Lung microvascular endothelial cell (primary cell): Measurements from ENCODE around the gene KLRC3. TPM values are rescaled to one million over a fixed set of nuclear protein-coding genes. Genes with fewer than 3 reads are reported as not detected.
"Not testable (repeated sequence)": the region's sequence is repeated elsewhere in the genome, so short reads cannot be mapped to it uniquely, and the experiment has no call there.

Experiments
- DNase-seq, 2 donors: peaks; one replicate each; pipeline versions ENCODE4 v3.0.0 to v3.0.0-alpha.2; 2010; ENCODE audit warnings: low read depth in 2 of 2
- total RNA-seq: library from RNA; depleted of rRNA; stranded (reverse); fragments of >200 nt; gene quantifications from 2 replicates; pipeline ENCODE4 v1.2.1, GENCODE V29; 2014

KLRC3 gene
- total RNA-seq, 1 donor from 2014 or later = not detected

GRCh38 chr12:10369557-10370415 lies 50.6 kb downstream of the KLRC3 start:
- no peak for DNase-seq

- no peak for DNase-seq
These were observed 51.9 kb downstream of the KLRC3 start for GRCh38 chr12:10368206-10369171.

DNA sequence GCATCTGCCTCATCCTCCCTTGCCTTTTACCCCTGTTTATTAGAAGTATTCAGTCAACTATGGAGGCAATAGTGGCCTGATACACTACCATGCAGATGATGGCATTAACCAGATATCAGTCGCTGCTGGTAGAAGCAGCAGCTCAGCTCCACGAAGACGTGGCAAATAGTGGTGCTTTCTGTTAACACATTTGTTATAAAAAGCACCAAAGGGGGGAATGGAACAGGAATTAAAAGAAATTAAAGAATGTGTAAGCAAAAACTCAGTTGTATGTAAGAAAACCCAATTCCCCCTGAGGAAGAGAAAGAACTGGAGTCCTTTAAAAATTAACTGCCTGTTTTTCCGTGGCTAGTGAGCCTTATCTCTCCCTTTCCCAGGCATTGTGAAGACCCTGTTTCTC lies 52.7 kb downstream of the KLRC3 start:
- DNase-seq = not testable (repeated sequence)

DNA sequence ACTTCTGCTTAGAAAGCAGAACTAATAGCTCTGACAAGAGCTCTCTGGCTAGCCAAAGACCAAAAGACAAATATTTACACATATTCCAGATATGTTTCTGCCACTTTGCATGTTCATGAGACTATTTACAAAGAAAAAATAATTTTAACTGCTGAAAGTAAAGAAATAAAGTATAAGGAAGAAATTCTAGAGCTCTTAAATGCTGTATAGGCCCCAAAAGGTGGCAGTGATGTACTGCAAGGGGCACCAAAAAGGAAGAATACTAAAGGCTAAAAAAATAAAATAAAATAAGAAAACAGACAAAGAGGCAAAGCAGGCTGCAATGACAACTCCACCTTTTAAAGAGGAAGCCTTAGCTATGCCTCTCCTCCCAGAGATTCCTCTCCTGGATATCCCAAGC lies 53.5 kb downstream of the KLRC3 start:
- peak in 1 of 2 donors; percentile 21 for DNase-seq

- DNase-seq = peak in 1 of 2 donors; percentile 18
These were observed 54.5 kb downstream of the KLRC3 start for GRCh38 chr12:10365696-10366405.

GRCh38 chr12:10364815-10365622 lies 55.4 kb downstream of the KLRC3 start:
- peak; percentile 87 to 89 for DNase-seq

GRCh38 chr12:10363914-10364814 lies 56.2 kb downstream of the KLRC3 start:
- peak; percentile 68 to 69 for DNase-seq

DNA sequence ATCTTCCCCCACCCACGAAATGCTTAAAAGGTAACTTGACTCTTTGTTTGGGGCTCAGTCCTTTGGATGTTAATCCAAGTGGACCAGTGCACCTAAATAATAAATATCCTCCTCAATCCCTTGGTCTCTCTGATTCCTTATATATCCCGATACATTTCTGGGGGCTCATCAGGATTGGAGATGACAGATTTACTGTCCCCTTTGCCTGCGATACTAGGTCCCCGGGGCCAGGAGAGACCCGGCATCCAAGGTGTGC lies 56.8 kb downstream of the KLRC3 start:
- no peak for DNase-seq

- DNase-seq = no peak
These were observed 57.4 kb downstream of the KLRC3 start for GRCh38 chr12:10362828-10363657.

GRCh38 chr12:10362325-10362724 lies 58.1 kb downstream of the KLRC3 start:
- no peak for DNase-seq

Other genes starting within 250 kb of the KLRC3 start
- not detected in 2 replicates for gene OLR1, start 248.5 kb downstream of the KLRC3 start, total RNA-seq
- not detected in 2 replicates for gene TMEM52B, start 241.6 kb downstream of the KLRC3 start, total RNA-seq
- 72.4 and 159 TPM in 2 replicates for gene GABARAPL1, start 207.7 kb downstream of the KLRC3 start, total RNA-seq
- gene KLRD1, start 112.7 kb downstream of the KLRC3 start, total RNA-seq = under 0.01 and 0.20 TPM in 2 replicates
- gene KLRK1, start 30.6 kb downstream of the KLRC3 start, total RNA-seq = not detected in 2 replicates
- not detected in 2 replicates for gene KLRC4, start 10.8 kb downstream of the KLRC3 start, total RNA-seq
- gene KLRC2, start 15.4 kb upstream of the KLRC3 start, total RNA-seq = not detected in 2 replicates
- gene KLRC1, start 32.8 kb upstream of the KLRC3 start, total RNA-seq = not detected in 2 replicates
- 0.60 and 7.8 TPM in 2 replicates for gene EIF2S3B, start 85.3 kb upstream of the KLRC3 start, total RNA-seq
- 6.1 and 13.5 TPM in 2 replicates for gene MAGOHB, start 193.0 kb upstream of the KLRC3 start, total RNA-seq